NCI-H1105 treated with DMSO at 0.1 percent for 48 hours (cell line): ENCODE measurements around the gene NISCH.

Experiments used
- DNase-seq: peaks from one replicate; lab custom pipeline; 2025; lab: John Stamatoyannopoulos, UW

The NISCH gene

DNA sequence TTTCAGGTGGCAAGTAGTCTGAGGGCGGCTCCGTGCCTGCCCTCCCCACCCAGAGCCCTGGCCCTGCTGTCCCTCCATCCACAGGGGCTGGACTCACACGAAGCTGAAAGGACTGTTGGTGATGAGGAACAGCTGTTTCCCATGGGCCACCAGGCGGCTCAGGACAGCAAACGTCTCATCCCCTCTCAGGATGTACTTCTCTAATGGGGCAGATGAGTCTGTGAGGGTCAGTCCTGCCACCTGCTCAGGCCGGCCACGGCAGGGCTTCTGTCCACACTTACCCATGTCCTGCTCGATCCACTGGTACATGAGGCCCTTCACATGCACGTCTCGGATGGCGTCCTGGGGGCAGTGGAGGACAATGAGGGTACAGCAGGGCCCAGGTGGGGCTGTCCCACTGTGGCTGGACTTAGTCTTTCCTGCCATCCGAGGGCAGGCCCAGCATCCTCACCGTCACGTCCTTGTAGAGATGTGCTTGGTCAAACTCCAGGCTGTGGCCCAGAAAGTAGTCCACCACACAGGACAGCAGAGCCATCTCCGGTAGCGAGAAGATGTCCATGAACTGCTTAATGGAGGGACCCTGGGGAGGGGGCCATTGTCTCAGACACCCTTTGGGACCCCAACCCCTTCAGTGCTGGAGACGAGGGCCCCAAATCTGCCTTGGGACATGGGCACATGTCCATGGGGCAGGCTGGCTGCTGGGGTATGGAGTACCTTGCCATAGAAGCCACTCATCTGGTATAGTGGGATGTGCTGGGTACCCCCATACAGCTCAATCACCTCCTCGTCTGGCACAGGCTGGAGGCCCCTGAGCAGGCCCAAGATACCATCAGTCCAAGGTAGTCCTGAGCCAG is 72.6 kb downstream of the NISCH start:
- DNase-seq = no peak

DNA sequence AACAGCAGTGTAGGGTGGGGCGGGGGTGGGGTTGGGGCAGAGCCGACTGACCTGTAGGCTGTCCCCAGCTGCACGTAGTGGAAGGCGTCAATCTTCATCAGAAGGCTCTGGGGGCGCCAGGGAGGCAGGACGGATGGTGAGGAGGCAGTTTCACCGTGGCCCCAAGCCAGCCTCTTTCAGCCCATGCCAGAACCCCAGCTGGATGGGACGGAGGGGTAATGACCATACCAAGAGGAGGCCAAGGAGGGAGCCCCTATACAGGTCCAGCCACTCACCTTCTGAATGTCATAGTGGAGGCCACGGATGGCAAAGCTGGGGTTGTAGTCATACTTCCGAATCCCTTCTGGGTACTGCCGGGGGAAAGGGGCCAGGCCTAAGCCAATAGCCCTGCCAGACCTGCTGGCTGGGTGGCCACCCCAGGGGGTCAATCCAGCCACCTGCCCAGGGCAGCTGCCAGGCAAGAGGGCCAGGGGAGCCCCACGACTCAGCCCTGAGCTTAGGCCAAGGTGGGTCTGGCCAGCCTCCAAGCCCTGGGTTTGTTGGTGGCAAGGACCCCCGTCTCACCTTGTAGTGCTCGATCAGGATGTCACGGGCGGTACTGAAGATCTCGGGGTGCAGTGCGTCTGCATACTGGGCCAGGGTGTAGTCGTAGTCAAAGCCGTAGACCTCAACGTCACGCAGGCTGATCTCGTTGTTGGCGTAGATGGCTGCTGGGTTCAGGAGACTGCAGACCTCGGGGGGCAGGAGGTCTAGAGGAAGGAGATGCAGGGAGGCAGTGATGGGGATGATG is 73.4 kb downstream of the NISCH start:
- DNase-seq = no peak

DNA sequence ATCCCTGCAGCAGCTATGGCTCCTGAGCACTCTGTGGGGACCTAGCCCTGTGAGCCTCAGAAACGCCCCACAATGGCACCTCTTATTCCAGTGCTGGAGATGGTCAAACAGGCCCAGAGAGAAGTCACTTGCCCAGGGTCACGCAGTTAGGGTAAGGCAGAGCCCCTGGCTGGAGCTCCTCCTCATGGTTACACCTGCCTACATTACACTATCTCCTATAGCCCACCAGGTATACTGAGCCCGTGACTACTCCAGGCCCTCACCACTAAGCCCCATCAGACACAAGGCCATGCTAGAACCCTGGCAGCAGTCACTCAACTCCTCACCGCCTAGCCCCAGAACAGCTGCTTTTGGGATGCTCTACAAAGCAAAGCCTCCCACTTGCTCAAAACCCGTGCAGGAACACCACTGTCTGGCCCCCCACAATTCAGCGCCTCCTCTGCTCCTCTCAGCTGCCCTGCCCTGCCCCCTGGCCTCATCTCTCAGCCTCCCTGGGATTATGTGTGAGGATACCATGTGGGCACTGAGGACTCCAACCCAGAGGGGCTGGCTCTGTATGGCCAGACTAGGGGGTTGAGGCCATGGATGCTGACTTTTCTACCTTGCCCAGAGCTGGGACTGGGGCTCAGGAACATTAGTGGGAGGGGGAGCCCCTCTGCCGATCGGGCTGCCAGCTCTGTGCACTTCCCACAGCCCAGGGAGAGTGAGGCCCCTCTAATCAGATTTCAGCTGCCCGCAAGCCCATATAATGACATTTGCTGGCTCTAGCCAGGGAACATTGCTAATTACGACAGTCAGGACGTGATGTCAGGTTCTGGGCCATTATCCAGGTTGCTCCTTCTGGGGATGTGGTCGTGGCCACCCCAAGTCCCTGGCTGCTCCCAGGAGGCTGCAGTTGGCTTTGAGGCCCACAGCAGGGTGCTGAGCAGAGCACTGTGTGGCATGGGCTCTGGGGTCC is 74.3 kb downstream of the NISCH start:
- no peak for DNase-seq

DNA sequence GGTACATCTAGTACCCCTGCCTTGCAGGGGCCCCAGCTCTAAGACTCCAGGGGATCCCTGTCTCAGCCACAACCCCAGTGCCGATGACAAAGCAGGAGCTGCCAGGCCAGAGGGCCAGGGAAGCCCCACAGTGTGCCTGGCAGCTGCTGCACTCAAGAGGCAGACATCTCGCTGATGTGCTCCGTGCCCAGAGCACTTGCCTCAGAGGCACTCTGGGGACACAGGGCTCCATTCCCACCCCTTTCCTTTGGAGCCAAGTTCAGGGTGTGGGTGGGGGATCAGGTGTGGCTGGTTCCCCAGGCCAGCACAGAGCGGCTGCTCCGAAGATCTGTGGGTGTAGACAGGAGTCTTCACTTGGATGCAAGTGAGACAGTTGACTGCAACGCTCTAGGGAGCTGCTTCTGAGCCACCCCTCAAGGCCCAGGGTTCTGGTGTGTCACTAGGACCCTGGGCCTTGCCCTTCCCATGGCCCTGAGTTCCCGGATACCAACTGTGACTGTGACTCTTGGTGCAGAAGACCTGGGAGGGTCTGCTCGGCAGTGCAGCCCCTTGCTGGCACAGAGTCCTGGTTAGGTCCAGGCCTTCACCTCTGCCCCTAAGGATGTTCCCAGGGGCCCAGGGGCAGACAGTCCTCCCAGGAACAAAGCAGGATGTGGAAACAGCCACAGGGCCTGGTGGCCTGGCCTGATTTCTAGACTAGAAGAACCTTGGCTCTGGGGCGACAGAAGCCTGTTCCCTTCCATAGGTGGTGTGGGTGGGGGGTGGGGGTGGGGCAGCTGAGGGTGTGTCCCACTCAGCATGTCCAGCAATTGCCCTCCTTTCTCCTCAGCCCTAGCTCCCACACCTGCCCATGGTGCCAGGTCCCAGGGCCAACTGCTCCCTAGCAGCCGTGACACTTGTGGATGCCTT is 75.8 kb downstream of the NISCH start:
- no peak for DNase-seq

DNA sequence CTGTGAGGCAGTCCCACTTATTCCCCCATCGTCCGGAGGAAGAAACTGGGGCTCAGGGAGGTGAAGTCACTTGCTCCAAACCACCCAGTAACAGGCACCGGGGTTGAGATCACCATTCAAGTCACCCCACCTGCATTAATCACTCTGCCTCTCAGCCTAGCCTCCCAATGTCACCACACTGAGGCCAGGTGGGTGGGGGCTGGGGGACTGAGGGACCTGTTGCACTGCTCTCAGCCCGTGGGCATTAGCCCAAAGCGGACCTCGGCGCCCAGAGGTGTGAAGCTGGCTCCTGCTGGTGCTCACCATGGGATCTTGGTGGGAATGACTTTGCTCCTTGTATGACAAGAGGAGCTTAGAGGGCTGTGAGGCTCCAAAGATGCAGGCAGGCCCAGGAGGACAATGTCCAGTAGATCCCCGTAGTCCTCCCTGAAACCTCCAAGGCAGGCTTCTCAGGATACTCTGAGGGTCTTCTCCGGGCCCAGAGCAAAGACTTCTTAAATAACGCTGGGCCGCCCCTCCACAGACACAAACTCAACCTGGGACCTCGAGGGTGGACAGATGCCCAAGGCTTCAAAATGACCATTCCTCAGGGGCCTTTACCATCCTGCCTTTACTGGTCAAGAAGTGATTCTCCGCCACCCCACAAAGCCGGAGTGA is 76.6 kb downstream of the NISCH start:
- DNase-seq = no peak

DNA sequence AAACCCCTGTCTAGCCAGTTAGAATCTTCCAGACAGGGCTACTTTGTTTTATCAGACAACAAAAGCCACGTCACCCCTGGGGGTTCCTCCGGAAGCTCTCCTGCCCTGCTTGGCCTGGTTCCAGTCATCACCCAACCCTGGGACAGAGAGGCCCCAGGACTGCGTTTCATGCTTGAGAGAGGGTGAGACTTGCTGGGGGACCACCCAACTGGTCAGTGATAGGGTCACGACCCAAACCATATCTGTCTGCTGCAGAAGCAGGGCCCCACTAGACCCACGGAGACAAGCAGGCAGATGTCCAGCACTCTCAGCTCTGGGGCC is 77.1 kb downstream of the NISCH start:
- no peak for DNase-seq

DNA sequence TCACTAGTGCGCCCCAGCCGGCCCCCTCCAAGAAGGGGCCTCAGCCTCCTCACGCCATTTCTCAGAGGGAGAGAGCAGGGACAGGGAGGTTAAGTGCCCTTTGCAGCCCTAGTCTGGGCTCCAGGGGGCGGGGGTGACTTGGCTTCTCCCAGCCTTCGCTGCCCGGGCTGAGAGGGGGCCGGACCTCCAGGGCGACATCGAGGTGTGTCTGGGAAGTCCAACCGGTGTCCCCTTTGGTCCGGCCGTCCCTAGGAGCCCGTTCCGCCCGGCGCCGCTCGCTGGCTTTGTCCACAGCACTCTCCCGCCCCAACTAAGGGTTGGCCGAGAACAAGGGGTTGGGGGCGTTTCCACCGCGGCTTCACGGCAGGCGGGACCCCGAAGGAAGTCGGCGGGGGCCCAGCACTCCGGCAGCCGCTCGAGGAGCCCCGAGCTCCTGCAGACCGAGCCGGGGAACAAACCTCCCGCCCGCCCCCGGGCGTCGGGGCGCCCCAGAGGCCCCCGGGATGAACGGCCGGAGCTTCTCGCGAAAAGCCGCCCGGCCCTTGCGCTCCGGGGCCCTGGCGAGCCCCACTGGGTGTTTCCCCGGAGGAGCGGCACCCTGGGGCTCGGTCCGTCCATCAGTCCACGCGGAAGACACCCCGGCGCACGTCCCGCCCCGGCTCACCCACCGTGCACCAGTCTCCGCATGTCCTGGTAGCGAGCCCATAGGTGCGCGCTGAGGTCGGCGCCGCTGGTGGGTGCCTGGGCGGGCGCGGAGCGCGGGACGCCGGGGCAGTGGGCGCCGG is 77.6 kb downstream of the NISCH start:
- no peak for DNase-seq

DNA sequence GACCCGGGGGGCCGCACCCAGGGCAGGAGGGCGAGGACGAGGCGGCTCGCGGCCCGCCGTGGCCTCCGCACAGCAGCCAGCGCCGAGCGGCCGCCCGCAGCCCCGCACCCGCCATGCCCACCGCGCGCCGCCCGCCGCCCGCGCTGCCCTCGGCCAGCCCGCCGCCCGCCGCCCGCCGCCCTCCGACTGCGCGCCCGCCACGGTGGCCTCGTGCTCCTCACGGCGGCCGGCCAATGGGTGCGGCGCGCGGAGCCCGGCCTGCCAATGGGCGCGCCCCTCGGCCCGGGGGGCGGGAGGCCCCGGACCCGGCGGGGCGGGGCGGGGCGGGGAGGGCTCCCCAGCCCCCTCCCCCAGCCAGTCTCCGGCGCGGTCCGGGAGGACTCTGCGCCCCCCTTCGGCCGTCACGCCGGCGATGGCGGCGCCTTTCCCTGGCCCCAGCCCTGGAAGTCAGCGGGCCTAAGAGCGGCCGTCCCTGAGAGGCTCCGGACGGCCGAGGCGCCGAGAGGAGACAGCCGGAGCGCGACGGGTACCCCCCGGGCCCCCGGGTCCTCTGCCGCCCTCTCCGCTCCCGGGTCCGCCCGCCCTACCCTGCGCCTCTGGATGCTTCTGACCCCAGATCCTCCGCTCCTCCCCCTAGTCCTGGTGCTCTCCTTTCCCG is 78.3 kb downstream of the NISCH start, which contains the start of gene NT5DC2:
Gene NT5DC2 (minus strand): TSS at position 235 of the 658 bp plus-strand sequence. CDS start 120 bp downstream, at position 115.
- DNase-seq = peak; percentile 55

DNA sequence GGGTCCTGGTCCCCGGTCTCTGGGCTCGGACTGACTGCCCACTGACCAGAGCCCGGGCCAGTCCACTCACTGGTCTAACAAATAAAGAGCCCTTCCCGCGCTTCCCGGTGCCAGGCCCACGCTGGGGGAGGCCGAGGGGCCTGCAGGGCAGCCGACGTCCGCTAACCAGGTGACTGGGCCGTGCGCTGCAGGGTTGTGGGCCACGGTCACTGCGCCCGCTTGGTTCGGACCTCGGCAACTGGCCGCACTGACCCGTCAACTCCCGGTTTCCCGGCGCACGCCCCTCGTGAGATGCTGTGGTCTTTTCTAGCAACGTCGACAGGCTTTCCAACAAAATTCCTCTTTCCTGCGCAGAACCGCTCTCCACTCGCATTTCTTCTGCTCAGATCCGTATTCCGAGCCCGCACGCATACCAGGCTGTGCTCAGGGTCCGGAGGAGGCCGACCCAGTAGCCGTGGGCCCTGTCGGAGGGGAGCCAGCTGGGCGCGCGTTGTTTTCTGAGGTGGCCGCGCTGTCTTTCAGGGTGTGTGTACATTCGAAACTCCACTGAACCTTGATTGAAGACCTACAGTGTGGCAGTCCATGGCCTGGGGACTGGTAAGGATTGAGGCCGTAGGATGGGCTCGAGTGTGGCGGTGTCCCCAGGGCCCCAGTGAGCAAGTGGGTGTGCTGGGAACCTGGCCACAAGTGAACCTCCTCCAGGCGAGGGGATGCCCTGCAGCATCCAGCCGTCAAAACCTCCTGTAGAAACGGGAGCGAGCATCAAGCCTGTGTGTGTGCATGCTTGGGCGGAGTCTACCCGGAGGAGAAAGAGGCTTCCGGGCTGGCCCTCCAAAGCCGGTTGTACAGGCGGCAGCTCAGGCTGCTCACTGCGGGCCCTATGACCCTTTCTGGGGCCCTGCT is 79.1 kb downstream of the NISCH start:
- peak; percentile 22 for DNase-seq

DNA sequence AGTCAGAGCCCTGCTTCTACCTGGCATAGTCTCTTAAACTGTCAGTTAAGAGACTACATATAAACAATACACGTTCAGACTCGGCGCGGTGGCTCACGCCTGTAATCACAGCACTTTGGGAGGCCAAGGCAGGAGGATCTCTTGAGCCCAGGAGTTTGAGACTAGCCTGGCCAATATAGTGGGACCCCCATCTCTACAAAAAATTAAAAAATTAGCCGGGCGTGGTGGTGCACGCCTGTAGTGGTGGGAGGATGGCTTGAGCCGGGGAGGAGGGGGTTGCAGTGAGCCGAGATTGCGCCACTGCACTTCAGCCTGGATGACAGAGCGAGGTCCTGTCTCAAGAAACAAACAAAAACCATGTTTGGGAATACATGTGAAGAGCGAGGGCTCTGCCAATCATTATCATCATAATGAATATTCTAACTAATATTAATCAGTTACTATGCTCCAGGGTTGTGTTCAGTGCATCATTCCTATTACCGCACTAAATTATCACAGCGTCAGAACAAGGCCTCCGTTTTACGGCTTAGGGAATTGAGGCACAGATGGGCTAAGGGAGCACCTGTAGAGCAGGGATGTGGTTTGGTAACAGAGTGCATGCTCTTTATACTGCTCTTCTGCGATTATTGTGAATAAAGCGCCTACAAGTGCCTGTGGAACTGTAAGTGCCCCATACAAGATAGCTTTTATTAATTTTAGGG is 80.2 kb downstream of the NISCH start:
- DNase-seq = no peak

DNA sequence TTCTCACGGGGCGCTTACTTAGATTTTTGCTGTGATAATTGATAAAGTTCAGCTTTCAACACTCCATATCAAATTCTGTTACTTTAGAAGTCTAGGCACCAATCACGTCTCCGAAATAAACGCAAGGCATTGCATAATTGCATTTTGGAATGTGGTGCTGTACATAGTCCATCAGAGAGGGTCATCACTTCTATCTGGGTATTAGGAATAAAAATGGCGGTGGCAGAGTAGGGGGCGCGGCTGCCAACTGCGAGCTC is 80.6 kb downstream of the NISCH start:
- DNase-seq = no peak

DNA sequence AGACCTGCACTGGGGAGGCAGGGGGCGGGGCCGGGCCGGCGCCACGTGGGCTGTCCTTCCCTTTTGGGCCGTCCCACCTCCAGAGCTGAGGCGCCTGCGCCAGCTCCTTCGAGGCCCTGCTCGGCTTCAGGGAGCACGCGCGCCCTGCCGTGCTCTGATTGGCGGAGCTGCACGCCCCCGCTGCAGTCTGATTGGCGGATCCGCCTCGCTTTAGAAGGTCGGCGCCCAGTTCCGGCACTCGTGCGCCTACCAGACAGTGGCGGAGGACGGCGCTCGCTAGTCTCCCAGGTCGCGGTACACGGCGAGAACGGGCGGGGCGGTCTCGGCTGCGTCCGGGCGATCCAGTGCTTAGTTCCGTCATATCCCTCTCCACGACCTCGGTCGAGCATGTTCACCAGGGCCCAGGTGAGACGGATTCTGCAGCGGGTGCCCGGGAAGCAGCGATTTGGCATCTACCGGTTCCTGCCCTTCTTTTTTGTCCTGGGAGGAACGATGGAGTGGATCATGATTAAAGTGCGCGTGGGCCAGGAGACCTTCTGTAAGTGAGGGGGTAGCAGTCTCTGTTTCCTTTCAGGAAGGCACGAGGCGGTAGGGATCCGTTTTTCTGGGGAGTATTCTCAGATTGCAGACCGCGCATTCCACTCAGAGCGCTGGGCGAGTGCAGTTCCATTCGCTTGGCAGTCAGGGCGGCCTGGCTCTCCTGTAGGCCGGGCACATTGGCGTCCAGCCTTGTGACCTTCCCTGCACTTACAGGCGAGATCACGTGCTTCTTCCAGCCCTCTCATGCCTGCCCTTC is 81.2 kb downstream of the NISCH start, which contains the start of gene UQCC5:
Gene UQCC5 (plus strand): TSS at position 237 of the 796 bp plus-strand sequence. CDS start 151 bp downstream, at position 388.
- DNase-seq = peak; percentile 92

DNA sequence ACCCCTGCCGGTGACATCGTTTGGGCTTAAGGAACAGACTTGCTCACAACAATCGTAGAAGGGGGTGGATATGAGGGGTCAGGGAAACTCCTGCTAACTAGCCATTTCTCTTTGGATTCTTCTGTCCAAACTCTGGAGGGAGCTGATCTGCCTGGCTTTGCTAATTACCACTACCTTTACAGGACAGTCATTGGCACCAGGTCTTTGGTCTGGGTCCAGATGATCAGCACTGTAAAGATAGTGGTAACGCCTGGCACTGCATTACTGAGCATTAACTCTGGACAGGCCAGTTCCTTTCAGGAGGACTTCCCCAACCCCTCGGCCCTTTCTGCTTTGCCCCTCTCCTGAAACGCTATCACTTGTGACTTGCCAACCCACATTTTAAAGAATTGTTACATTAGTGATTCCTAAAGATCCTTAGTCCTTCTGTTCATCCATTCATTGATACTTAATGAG is 81.8 kb downstream of the NISCH start:
- no peak for DNase-seq

DNA sequence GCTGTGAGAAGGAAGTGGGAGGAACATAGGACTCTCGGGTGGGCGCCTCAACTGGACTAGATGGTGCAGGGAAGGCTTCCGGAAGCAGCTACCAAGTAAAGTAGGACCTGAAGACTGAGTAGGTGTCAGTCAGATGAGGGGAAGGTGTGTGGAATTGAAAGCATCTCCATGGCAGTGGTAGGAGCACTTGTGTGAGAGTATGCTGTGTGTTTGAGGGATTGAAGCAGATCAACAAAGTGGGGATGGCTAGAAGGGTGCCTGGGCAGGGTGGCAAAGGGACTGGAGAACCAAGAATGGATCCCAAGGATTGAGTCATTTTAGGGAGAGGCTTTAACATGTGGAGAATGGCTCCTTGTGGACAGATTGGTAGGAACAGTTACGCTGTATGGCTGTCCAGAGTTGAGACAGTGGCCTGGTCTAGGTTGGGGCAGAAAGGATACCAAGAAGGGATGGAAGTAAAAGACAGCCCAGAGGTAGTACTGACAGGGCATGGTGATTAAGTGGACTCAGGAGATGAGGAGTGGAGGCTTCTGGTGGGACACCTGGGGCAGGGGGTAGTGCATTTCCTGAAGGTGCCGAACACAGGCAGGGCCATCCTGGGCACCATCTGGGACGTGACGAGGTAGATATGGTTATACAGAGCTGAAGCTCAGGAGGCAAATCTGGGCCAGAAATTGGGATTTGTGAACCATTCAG is 82.5 kb downstream of the NISCH start:
- DNase-seq = no peak

DNA sequence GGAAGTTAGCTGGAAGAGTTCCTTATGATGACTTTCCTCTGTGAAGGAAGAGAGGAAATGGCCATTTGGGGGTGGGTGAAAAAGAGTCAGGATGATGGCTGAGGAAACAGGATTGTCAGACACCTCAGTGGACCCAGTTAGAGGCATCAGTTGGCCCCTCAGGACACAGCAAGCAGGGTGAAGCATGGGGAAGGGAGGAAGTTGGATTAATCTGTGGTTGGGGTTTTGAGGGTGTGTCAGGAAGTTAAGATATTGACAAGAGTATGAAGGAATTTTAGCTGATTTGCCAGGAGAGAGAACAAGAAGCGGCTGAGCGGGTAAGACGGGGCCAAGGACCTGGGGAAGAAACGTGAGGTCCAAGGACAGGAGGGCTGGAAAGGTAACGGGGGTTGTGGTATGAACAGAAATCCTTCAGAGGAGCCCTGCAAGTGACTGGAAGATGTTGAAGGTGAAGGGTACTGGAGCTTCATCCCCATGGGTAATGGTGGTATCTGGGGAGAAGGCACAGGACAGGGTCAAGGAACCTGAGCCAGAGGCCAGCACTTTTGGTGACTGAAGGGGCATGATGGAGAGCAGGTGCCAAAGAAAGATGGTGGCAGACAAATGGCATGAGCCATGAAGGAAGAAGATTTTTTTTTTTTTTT is 83.7 kb downstream of the NISCH start:
- no peak for DNase-seq

DNA sequence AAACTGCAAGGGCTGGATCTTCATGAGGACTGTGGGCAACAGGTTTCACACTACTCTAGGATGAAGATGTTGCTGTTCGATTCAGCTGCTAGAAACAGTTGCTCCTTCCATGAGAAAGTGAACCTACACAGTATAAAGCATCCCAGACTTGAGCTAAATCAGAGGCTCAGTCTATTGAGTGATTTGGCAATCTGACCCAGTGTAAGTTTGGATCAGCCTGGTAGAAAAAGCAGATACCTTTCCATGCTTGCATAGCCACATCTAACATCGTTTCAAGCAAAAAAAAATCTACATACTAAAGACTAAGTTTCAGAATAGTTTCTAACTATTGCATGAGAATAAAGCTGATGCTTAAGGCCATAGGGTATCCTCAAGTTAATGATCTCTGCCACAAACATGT is 85.6 kb downstream of the NISCH start:
- DNase-seq = no peak
